ENCODE data around the gene EML4. TPM values are rescaled to one million over a fixed set of nuclear protein-coding genes. Genes with fewer than 3 reads are reported as not detected.

The EML4 gene
- total and polyA plus RNA-seq, 2 of the 13 experiments (the other 11 are each of a cell fraction or from before 2014, with no cell fraction given): 243 to 476 TPM

DNA sequence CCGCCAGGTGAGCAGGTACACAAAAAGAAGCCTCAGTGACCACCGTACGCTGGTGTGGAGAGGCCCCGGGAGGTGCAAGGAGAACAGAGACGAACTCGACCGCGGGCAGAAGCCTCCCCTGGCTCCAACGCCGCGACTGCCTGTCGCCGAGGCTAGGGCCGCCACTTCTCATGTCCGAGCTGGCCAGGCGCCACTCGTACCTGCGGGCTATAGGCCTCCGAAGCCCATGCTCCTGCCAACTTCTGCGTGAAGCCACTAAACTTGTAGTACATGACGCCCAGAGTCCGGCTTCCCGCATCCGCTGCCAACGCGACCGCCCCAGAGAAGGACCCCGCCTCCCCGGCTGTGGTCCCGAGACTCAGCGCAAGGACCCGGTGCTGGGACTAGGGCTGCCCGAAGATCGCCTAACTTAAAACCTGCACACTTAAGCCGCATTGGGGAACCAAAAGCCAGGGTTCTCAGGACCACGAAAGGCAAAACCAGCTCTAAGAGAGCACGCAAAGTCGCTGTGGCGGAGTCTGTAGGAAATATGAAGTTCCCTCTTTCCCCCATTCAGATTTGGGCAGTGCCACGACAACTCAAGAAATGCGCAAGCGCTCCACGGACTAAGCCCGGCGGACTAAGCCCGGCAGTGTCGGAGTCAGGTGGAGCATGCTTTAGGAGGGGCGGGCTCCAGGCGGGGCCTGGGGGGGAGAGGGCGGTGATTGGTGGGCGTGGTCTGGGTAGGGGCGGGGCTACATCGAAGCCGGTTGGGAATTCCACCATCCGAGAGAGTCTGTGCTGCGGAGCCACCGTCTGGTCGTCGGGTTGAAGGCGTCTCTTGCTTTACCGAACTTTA, 192.0 kb downstream of the EML4 start, which contains the start of gene COX7A2L (continued):
- TF ChIP-seq THAP8 (CRISPR knock-in tag; IDR thresholded peaks at IDR 0.05; ENCODE audit: borderline replicate concordance) (peak; percentile 66; the same call in 1 of the 2 replicates), SYNCRIP (IDR thresholded peaks at IDR 0.05; ENCODE audit: insufficient read depth, low read depth, low read length) (no peak), PRDM15 (CRISPR knock-in tag; IDR thresholded peaks at IDR 0.05) (0 out of 2 replicates have a peak, but pooled peaks have one; percentile 49), NPAS2 (CRISPR knock-in tag; IDR thresholded peaks at IDR 0.05; ENCODE audit: borderline replicate concordance) (no peak), ZNF335 (CRISPR knock-in tag; IDR thresholded peaks at IDR 0.05) (peak; percentile 100), RAD21 (CRISPR knock-in tag; IDR thresholded peaks at IDR 0.05) (peak; percentile 33), ZFX (CRISPR knock-in tag; IDR thresholded peaks at IDR 0.05; ENCODE audit: low read depth) (peak; percentile 74), PAWR (CRISPR knock-in tag; IDR thresholded peaks at IDR 0.05; ENCODE audit: borderline replicate concordance) (no peak), ZNF609 (CRISPR knock-in tag; IDR thresholded peaks at IDR 0.05; ENCODE audit: borderline replicate concordance) (no peak), ZNF326 (CRISPR knock-in tag; IDR thresholded peaks at IDR 0.05; ENCODE audit: borderline replicate concordance) (no peak), ZNF652 (CRISPR knock-in tag; IDR thresholded peaks at IDR 0.05; ENCODE audit: borderline replicate concordance, low read depth) (no peak), ZNF615 (CRISPR knock-in tag; IDR thresholded peaks at IDR 0.05; ENCODE audit: borderline replicate concordance) (no peak), EZH2 (conservative IDR thresholded peaks at IDR 0.05; ENCODE audit: low read depth, low read length) (no peak), ZBTB8A (CRISPR knock-in tag; IDR thresholded peaks at IDR 0.05; ENCODE audit: borderline replicate concordance, low read depth) (no peak), AKAP8 (CRISPR knock-in tag; IDR thresholded peaks at IDR 0.05) (no peak), ZFAT (CRISPR knock-in tag; conservative IDR thresholded peaks at IDR 0.05) (no peak), ZNF331 (CRISPR knock-in tag; IDR thresholded peaks at IDR 0.05) (peak; percentile 10; the same call in 1 of the 2 replicates)
- TF ChIP-seq, protein P1, sequence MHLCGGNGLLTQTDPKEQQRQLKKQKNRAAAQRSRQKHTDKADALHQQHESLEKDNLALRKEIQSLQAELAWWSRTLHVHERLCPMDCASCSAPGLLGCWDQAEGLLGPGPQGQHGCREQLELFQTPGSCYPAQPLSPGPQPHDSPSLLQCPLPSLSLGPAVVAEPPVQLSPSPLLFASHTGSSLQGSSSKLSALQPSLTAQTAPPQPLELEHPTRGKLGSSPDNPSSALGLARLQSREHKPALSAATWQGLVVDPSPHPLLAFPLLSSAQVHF (CRISPR knock-in tag; IDR thresholded peaks at IDR 0.05): no peak

Data from HepG2 (cell line).